KMS-11 (cell line): ENCODE measurements around the gene CDC42BPA.

ENCODE experiments used
- H2AFZ ChIP-seq: fragments of 200-600 bp; sonication (generic); 2 replicates; pipeline ENCODE4 v1.6.1; 2016; ENCODE audit warnings: antibody characterized with exemption, mixed run types, low read depth
- H3K27ac ChIP-seq: fragments of 200-600 bp; sonication (generic); 2 replicates; pipeline ENCODE4 v1.6.1; 2016; ENCODE audit warnings: mild to moderate bottlenecking, mixed run types
- H3K27me3 ChIP-seq: fragments of 200-600 bp; sonication (generic); 2 replicates; pipeline ENCODE4 v1.6.1; 2017; ENCODE audit warnings: mild to moderate bottlenecking, low read depth, mixed run types, moderate library complexity; ENCODE audit not compliant: insufficient read depth
- H3K36me3 ChIP-seq: fragments of 200-600 bp; sonication (generic); 2 replicates; pipeline ENCODE4 v1.6.1; 2017; ENCODE audit warnings: mild to moderate bottlenecking, mixed run types; ENCODE audit not compliant: insufficient read depth
- H3K4me1 ChIP-seq: fragments of 200-600 bp; sonication (generic); 2 replicates; pipeline ENCODE4 v1.6.1; 2016; ENCODE audit warnings: mild to moderate bottlenecking, low read depth, mixed run types; ENCODE audit not compliant: poor library complexity, severe bottlenecking
- H3K4me2 ChIP-seq: fragments of 200-600 bp; sonication (generic); 2 replicates; pipeline ENCODE4 v1.7.0; 2016; ENCODE audit warnings: mild to moderate bottlenecking, mixed run types
- H3K4me3 ChIP-seq: fragments of 200-600 bp; sonication (generic); IDR thresholded peaks from 2 replicates; pipeline ENCODE4 v1.6.1; 2017; ENCODE audit warnings: low read depth, low read length, mixed read lengths; ENCODE audit not compliant: insufficient read depth
- H3K79me2 ChIP-seq: fragments of 200-600 bp; sonication (generic); 2 replicates; pipeline ENCODE4 v1.6.1; 2016; ENCODE audit warnings: low read depth, mixed run types; ENCODE audit not compliant: insufficient read depth
- H3K9ac ChIP-seq: fragments of 200-600 bp; sonication (generic); 2 replicates; pipeline ENCODE4 v1.6.1; 2016; ENCODE audit warnings: mild to moderate bottlenecking, mixed run types
- H4K20me1 ChIP-seq: fragments of 200-600 bp; sonication (generic); 2 replicates; pipeline ENCODE4 v1.6.1; 2016; ENCODE audit warnings: mild to moderate bottlenecking, mixed run types; ENCODE audit not compliant: insufficient read depth
- TF ChIP-seq, protein P1 (sequence below): fragments of 200-600 bp; sonication (generic); conservative IDR thresholded peaks from 2 replicates; pipeline ENCODE4 v1.6.1; 2017; ENCODE audit warnings: low read depth, mild to moderate bottlenecking, antibody characterized with exemption, low read length, moderate library complexity, mixed read lengths

The CDC42BPA gene

DNA sequence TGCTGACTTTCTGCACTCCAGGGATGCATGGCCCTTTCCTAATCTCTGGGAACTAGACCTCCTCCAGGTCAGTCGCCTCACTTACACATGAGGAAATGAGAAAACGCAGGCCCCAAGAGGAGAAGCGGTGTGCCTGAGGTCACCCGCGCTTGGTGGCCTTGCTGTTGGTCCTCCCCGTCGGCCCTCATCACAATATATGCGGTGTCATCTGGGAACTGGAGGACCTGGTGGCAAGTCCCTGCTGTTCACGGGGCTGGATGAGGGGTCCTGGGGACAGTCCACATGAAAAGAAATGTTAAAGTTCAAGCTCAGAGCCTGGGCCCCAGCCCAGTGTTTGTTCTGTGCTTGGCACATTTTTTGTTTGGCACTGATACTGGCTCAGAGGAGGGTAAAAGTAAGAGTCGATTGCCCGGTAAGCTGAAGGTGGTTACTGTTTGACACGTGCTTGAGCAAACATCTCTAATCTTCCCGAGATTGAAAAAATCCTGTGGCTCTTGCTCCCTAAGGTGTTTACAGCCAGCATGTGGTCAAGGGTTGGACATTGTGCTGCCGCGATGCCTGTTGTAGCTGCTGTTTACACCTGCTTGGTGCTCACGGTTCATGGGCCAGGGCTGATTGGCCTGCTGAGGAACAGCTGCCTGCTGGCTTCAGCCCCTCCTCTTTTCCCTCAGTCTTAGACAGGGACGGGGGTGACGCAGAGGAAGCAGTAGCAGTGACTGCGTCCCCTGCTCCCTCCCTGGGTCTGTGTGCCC, 373.0 kb downstream of the CDC42BPA start:
- Histone ChIP-seq H3K27ac (no peak overlapping the region), H3K9ac (no peak overlapping the region), H3K4me2 (no peak overlapping the region), H3K27me3 (no peaks in the 10 kb centered on the region), H3K4me1 (peaks cover 13% of the 10 kb centered on the region), H2AFZ (no peak overlapping the region), H3K79me2 (peaks cover 82% of the 10 kb centered on the region; the same call in 1 of the 2 replicates), H3K36me3 (no peaks in the 10 kb centered on the region), H3K4me3 (no peak overlapping the region), H4K20me1 (no peaks in the 10 kb centered on the region)
- TF ChIP-seq, protein P1, sequence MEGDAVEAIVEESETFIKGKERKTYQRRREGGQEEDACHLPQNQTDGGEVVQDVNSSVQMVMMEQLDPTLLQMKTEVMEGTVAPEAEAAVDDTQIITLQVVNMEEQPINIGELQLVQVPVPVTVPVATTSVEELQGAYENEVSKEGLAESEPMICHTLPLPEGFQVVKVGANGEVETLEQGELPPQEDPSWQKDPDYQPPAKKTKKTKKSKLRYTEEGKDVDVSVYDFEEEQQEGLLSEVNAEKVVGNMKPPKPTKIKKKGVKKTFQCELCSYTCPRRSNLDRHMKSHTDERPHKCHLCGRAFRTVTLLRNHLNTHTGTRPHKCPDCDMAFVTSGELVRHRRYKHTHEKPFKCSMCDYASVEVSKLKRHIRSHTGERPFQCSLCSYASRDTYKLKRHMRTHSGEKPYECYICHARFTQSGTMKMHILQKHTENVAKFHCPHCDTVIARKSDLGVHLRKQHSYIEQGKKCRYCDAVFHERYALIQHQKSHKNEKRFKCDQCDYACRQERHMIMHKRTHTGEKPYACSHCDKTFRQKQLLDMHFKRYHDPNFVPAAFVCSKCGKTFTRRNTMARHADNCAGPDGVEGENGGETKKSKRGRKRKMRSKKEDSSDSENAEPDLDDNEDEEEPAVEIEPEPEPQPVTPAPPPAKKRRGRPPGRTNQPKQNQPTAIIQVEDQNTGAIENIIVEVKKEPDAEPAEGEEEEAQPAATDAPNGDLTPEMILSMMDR: no peak

DNA sequence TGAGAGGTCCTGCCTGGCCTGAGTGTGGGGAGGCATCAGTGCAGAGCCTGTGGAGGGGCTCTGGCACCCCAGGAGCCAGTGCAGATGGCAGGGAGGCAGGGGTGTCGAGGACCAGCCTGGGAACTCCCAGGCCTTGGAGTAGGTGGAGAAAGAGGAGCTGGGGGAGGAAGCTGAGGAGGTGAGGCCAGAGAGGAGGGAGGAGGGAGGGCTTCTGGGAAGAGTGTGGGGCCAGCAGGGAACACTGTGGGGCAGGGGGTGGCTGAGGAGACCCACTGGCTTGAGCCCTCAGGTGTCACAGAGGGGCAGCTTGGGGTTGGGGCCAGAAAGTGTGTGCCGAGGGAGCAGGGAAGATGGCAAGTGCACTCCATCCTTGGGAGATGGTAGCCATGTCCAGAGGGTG, 374.4 kb downstream of the CDC42BPA start:
- no peak overlapping the region for H3K4me2 ChIP-seq
- peaks cover 8% of the 10 kb centered on the region for H3K4me1 ChIP-seq
- no peak overlapping the region for H3K27ac ChIP-seq
- TF ChIP-seq, protein P1: no peak
- peaks cover 72% of the 10 kb centered on the region; the same call in 1 of the 2 replicates for H3K79me2 ChIP-seq
- H3K4me3 ChIP-seq: no peak overlapping the region
- H3K36me3 ChIP-seq: no peaks in the 10 kb centered on the region
- no peak overlapping the region for H2AFZ ChIP-seq
- H3K9ac ChIP-seq: no peak overlapping the region
- no peaks in the 10 kb centered on the region for H3K27me3 ChIP-seq
- H4K20me1 ChIP-seq: no peaks in the 10 kb centered on the region

DNA sequence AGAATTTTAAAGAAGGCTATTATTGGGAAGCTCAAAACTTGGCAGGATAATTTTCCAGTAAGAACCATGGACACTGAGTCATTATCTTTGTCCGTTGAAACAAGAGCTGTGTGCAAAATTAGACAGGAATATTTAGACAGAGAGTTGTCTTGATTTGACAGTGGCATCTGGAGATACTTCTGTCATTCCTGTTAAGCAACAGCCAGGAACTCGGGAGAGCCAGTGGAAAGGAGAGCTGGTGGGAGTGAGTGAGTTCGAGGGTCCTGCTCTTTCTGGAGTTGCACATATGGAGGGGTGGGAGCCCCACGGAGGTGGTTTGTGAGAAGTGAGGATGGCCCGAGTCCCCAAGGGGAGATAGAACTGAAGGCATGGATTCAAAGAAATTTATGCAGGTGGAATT, 375.1 kb downstream of the CDC42BPA start:
- Histone ChIP-seq H3K9ac (no peak overlapping the region), H3K27me3 (no peaks in the 10 kb centered on the region), H3K27ac (no peak overlapping the region), H4K20me1 (no peaks in the 10 kb centered on the region), H3K4me3 (no peak overlapping the region), H3K4me2 (no peak overlapping the region), H2AFZ (no peak overlapping the region), H3K4me1 (peaks cover 16% of the 10 kb centered on the region), H3K79me2 (peaks cover 65% of the 10 kb centered on the region; the same call in 1 of the 2 replicates), H3K36me3 (no peaks in the 10 kb centered on the region)
- TF ChIP-seq, protein P1: no peak

DNA sequence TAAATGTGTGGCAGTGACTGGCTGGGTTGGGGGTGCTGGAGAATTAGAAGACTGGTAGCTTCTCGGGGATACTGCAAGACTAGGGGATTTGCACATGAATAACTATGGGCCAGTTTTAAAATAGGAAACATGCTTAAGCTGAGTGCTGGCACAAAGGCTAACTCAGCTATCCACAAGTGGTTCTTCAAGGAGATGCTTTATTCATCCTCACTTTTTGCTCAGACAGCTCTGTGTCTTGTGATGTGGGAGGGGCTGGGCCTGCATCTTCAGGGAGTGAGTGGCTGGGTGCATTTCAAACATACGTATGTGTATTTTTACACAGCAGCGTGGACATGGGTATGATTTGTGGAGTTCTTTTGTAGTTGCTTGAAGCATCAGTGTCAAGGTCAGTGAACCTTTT, 375.9 kb downstream of the CDC42BPA start:
- no peak overlapping the region for H3K4me2 ChIP-seq
- peaks cover 64% of the 10 kb centered on the region; the same call in 1 of the 2 replicates for H3K79me2 ChIP-seq
- no peak overlapping the region for H2AFZ ChIP-seq
- no peak overlapping the region for H3K9ac ChIP-seq
- TF ChIP-seq, protein P1: no peak
- no peaks in the 10 kb centered on the region for H3K36me3 ChIP-seq
- peaks cover 20% of the 10 kb centered on the region for H3K4me1 ChIP-seq
- no peak overlapping the region for H3K27ac ChIP-seq
- H3K4me3 ChIP-seq: no peak overlapping the region
- no peaks in the 10 kb centered on the region for H3K27me3 ChIP-seq
- no peaks in the 10 kb centered on the region for H4K20me1 ChIP-seq
